MM.1S (cell line): Measurements from ENCODE around the gene ZNF263.

ENCODE experiments used
- DNase-seq: peaks from one replicate; pipeline ENCODE4 v3.0.0-alpha.2; 2015
- H2AFZ ChIP-seq: fragments of 300-600 bp; sonication (generic); 2 replicates; pipeline ENCODE4 v1.6.0; 2016; ENCODE audit warnings: antibody characterized with exemption, low read length
- H3F3A ChIP-seq: fragments of 300-600 bp; sonication (generic); 2 replicates; pipeline ENCODE4 v1.6.1; 2016; ENCODE audit warnings: mild to moderate bottlenecking, antibody characterized with exemption, low read length, moderate library complexity, mixed read lengths; ENCODE audit not compliant: insufficient read depth
- H3K27ac ChIP-seq: fragments of 300-600 bp; sonication (generic); 2 replicates; pipeline ENCODE4 v1.5.1; 2016; ENCODE audit warnings: mild to moderate bottlenecking, low read length
- H3K27me3 ChIP-seq: fragments of 300-600 bp; sonication (generic); replicated peaks from 2 replicates; pipeline ENCODE4 v1.6.0; 2016; ENCODE audit warnings: low read length; ENCODE audit not compliant: insufficient read depth
- H3K36me3 ChIP-seq: fragments of 300-600 bp; sonication (generic); replicated peaks from 2 replicates; pipeline ENCODE4 v1.6.1; 2016; ENCODE audit warnings: mild to moderate bottlenecking, low read length, mixed read lengths; ENCODE audit not compliant: insufficient read depth
- H3K4me1 ChIP-seq: fragments of 300-600 bp; sonication (generic); 2 replicates; pipeline ENCODE4 v1.6.1; 2016; ENCODE audit warnings: low read length, mixed read lengths
- H3K4me2 ChIP-seq: fragments of 300-600 bp; sonication (generic); 2 replicates; pipeline ENCODE4 v1.6.0; 2016; ENCODE audit warnings: low read depth, low read length
- H3K4me3 ChIP-seq: fragments of 300-600 bp; sonication (generic); 2 replicates; pipeline ENCODE4 v1.5.1; 2016; ENCODE audit warnings: low read length, mixed read lengths
- H3K79me2 ChIP-seq: fragments of 300-600 bp; sonication (generic); 2 replicates; pipeline ENCODE4 v1.6.1; 2016; ENCODE audit warnings: mixed run types, low read length, mixed read lengths
- H3K9ac ChIP-seq: fragments of 300-600 bp; sonication (generic); 2 replicates; pipeline ENCODE4 v1.6.1; 2016; ENCODE audit warnings: low read length, mixed read lengths
- H3K9me2 ChIP-seq: fragments of 300-600 bp; sonication (generic); replicated peaks from 2 replicates; pipeline ENCODE4 v1.6.1; 2016; ENCODE audit warnings: mild to moderate bottlenecking, low read length, mixed read lengths; ENCODE audit not compliant: insufficient read depth
- H3K9me3 ChIP-seq: fragments of 300-600 bp; sonication (generic); replicated peaks from 2 replicates; pipeline ENCODE4 v1.6.1; 2016; ENCODE audit warnings: mild to moderate bottlenecking, low read length, mixed read lengths; ENCODE audit not compliant: insufficient read depth
- H4K20me1 ChIP-seq: fragments of 300-600 bp; sonication (generic); 2 replicates; pipeline ENCODE4 v1.6.1; 2016; ENCODE audit warnings: mild to moderate bottlenecking, low read length, moderate library complexity, mixed read lengths; ENCODE audit not compliant: insufficient read depth
- EZH2 ChIP-seq: fragments of 300-600 bp; sonication (generic); optimal IDR thresholded peaks from 2 replicates; pipeline ENCODE3; 2017; ENCODE audit warnings: low read depth, mild to moderate bottlenecking, antibody characterized with exemption, low read length, mixed read lengths
- EZH2phosphoT487 ChIP-seq: fragments of 300-600 bp; sonication (generic); IDR thresholded peaks from 2 replicates; pipeline ENCODE4 v1.6.1; 2018; ENCODE audit warnings: antibody characterized with exemption, low read length
- TF ChIP-seq, protein P1 (sequence below): fragments of 300-600 bp; sonication (generic); IDR thresholded peaks from 2 replicates; pipeline ENCODE4 v1.5.1; 2016; ENCODE audit warnings: antibody characterized with exemption, low read length, mixed read lengths

ZNF263 gene

DNA sequence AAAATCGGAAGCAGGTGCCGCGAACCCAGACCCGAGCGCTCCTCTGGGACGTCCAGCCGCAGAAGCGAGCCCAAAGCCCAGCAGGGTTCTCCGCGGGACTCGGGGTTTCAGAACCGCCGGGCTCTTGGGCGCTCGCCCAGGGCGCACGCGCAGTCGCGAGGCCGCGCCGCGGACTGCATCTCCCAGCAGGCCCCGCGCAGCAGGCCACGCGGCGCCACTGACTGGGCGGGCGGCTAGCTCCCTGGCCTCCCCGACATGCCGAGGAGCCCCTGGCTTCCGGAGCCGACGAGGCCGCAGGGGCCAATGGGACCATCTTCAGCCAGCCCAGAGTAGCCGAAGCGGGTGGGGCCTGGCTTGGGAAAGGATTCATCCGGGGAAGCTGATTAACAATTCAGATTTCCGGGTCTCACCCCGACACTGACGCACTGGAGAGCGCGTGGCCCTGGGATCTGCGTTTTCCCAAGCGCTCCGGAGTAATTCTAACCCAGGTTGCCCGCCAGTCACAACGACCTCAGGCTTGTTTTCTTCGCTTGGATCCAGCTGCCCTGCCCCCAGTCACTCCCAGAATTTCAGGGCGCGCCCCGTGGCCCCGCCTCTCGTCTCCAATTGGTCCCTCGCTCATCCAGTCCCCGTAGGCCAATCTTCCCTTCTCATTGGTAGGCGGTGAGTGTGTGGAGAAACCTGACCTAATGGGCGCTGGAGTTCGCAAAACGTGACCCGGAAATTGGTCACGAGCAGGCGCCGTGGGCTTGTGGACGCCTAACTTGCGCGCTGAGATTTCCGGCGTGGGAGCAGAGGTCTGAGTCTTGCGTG lies at the start of gene ZNF263:
Gene ZNF263 (plus strand): TSS at position 762 of the 813 bp plus-strand sequence. CDS start 328 bp downstream, outside the sequence.
- TF ChIP-seq EZH2phosphoT487 (no peak), EZH2 (no peak)
- TF ChIP-seq, protein P1, sequence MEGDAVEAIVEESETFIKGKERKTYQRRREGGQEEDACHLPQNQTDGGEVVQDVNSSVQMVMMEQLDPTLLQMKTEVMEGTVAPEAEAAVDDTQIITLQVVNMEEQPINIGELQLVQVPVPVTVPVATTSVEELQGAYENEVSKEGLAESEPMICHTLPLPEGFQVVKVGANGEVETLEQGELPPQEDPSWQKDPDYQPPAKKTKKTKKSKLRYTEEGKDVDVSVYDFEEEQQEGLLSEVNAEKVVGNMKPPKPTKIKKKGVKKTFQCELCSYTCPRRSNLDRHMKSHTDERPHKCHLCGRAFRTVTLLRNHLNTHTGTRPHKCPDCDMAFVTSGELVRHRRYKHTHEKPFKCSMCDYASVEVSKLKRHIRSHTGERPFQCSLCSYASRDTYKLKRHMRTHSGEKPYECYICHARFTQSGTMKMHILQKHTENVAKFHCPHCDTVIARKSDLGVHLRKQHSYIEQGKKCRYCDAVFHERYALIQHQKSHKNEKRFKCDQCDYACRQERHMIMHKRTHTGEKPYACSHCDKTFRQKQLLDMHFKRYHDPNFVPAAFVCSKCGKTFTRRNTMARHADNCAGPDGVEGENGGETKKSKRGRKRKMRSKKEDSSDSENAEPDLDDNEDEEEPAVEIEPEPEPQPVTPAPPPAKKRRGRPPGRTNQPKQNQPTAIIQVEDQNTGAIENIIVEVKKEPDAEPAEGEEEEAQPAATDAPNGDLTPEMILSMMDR: no peak
- no peaks in the 10 kb centered on the region for H3K9me2 ChIP-seq
- no peaks in the 10 kb centered on the region for H3F3A ChIP-seq

DNA sequence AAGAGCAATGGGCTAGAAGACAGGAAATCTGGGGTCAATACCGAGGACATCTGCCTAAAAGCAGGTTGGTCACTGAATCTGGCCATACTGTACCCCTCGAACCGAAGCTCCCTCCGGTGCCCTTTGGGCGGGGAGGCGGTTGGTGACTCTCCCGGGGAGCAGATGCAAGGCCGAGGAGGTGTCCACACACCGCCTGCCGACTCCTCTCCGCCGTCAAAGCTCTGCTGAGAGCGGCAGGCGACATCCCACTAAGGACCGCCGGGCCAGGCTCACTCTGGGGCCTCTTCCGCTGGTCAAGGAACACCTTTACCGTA lies 48.8 kb upstream of the ZNF263 start:
- H3K36me3 ChIP-seq: peaks cover 21% of the 10 kb centered on the region; the same call in 1 of the 2 replicates
- H3F3A ChIP-seq: peaks cover 6% of the 10 kb centered on the region
- peak overlapping the region; percentile 95 for H2AFZ ChIP-seq
- peak overlapping the region; percentile 85; the same call in 1 of the 2 replicates for H3K27ac ChIP-seq
- peaks cover 4% of the 10 kb centered on the region for H3K27me3 ChIP-seq
- H3K9me3 ChIP-seq: no peaks in the 10 kb centered on the region
- no peaks in the 10 kb centered on the region for H3K9me2 ChIP-seq
- peak overlapping the region; percentile 94 for H3K9ac ChIP-seq
- TF ChIP-seq EZH2: no peak
- TF ChIP-seq, protein P1: no peak
- TF ChIP-seq EZH2phosphoT487: no peak
- peak overlapping the region; percentile 98 for H3K4me2 ChIP-seq
- H3K4me1 ChIP-seq: no peaks in the 10 kb centered on the region
- H4K20me1 ChIP-seq: no peaks in the 10 kb centered on the region
- peaks cover 14% of the 10 kb centered on the region for H3K79me2 ChIP-seq
- peak overlapping the region; percentile 99 for H3K4me3 ChIP-seq
- DNase-seq: peak; percentile 34

More for the DNA sequence above, at the start of gene ZNF263:
- no peaks in the 10 kb centered on the region for H3K9me3 ChIP-seq
- H3K27ac ChIP-seq: peak within 1 kb of the TSS; percentile 90
- H4K20me1 ChIP-seq: no peaks in the 10 kb centered on the region
- H3K4me1 ChIP-seq: no peaks in the 10 kb centered on the region
- H3K36me3 ChIP-seq: peaks cover 10% of the 10 kb centered on the region
- H2AFZ ChIP-seq: peak within 1 kb of the TSS; percentile 83
- peak within 1 kb of the TSS; percentile 80 for H3K9ac ChIP-seq
- H3K4me2 ChIP-seq: peak within 1 kb of the TSS; percentile 92
- H3K79me2 ChIP-seq: peaks cover 29% of the 10 kb centered on the region
- H3K27me3 ChIP-seq: peaks cover 8% of the 10 kb centered on the region; the same call in 1 of the 2 replicates
- DNase-seq: peak; percentile 94
- H3K4me3 ChIP-seq: peak within 1 kb of the TSS; percentile 74

DNA sequence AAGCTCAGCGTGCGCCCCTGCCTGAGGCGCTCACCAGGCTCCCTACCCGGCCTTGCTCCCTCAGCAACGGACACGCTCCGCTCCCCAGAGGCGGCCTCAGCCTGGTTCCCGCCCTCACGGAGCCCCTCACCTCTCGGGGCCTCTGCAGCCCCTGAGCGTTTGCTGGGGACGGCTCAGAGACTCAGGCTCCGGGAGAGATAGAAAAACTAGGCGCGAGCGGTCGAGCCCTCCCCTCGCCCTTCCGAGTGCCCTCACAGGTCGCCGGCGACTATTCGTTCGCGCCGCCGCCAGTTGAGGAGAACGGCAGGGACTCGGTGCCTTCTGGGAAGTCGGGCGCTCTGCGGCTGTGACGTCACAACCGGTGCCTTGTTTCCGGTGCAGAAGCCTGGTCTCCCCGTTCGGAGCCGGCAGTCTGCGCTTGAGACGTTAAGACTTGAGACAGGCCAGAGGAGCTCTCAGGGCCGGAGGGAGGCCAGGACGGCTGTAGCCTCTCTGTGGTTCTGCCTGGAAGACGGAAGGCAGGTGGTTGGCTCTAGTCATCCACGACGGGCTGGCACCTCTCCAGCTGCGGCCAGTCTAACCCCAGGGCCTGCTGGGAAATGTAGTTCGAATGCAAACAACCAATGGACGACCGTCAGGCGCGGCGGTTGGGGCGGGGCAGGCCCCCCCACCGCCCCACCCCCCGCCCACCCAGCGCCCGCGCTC lies 48.3 kb upstream of the ZNF263 start, which contains the start of gene ZNF200:
Gene ZNF200 (minus strand): TSS at position 302 of the 705 bp plus-strand sequence. CDS start 1,403 bp downstream, outside the sequence.
- Histone ChIP-seq H3K79me2 (peaks cover 14% of the 10 kb centered on the region), H2AFZ (peak within 1 kb of the TSS; percentile 95), H3K4me1 (no peaks in the 10 kb centered on the region), H3K9me2 (no peaks in the 10 kb centered on the region), H3K27ac (peak within 1 kb of the TSS; percentile 85), H4K20me1 (no peaks in the 10 kb centered on the region), H3K9ac (peak within 1 kb of the TSS; percentile 94), H3K4me3 (peak within 1 kb of the TSS; percentile 99), H3K9me3 (no peaks in the 10 kb centered on the region), H3K36me3 (peaks cover 21% of the 10 kb centered on the region; the same call in 1 of the 2 replicates), H3K4me2 (peak within 1 kb of the TSS; percentile 98), H3K27me3 (peaks cover 7% of the 10 kb centered on the region), H3F3A (peaks cover 6% of the 10 kb centered on the region)
- TF ChIP-seq EZH2 (no peak), EZH2phosphoT487 (no peak)
- TF ChIP-seq, protein P1: no peak
- peak; percentile 96 for DNase-seq
